DOHH2 (cell line): ENCODE results near the gene PACRG.

ENCODE experiments used
- H3F3A ChIP-seq: fragments of 200-600 bp; sonication (generic), shearing (Covaris generic); 2 replicates; pipeline ENCODE4 v1.6.0; 2016; ENCODE audit warnings: antibody characterized with exemption, mild to moderate bottlenecking; ENCODE audit not compliant: control insufficient read depth, insufficient read depth
- H3K27ac ChIP-seq: fragments of 200-600 bp; sonication (generic); 2 replicates; pipeline ENCODE4 v1.5.1; 2014; ENCODE audit warnings: low read depth, mild to moderate bottlenecking, low read length, moderate library complexity
- H3K27me3 ChIP-seq: fragments of 200-600 bp; sonication (generic); 2 replicates; pipeline ENCODE4 v1.6.1; 2014; ENCODE audit warnings: mild to moderate bottlenecking, low read length, mixed read lengths; ENCODE audit not compliant: control insufficient read depth
- H3K36me3 ChIP-seq: fragments of 200-600 bp; sonication (generic); 2 replicates; pipeline ENCODE4 v1.6.1; 2014; ENCODE audit warnings: mild to moderate bottlenecking, low read length, moderate library complexity, mixed read lengths; ENCODE audit not compliant: control insufficient read depth
- H3K4me1 ChIP-seq: fragments of 200-600 bp; sonication (generic); 2 replicates; pipeline ENCODE4 v1.6.1; 2014; ENCODE audit warnings: mild to moderate bottlenecking, low read length, mixed read lengths; ENCODE audit not compliant: control insufficient read depth
- H3K4me2 ChIP-seq: fragments of 200-600 bp; sonication (generic); 2 replicates; pipeline ENCODE4 v1.6.0; 2014; ENCODE audit warnings: mild to moderate bottlenecking, low read length, moderate library complexity
- H3K4me3 ChIP-seq: fragments of 200-600 bp; sonication (generic); 2 replicates; pipeline ENCODE4 v1.5.1; 2014; ENCODE audit warnings: mild to moderate bottlenecking, low read length, mixed read lengths
- H3K79me2 ChIP-seq: fragments of 200-600 bp; sonication (generic); 2 replicates; pipeline ENCODE4 v1.6.1; 2014; ENCODE audit warnings: mild to moderate bottlenecking, low read length, mixed read lengths; ENCODE audit not compliant: control insufficient read depth
- H3K9me2 ChIP-seq: fragments of 200-600 bp; sonication (generic); replicated peaks from 2 replicates; pipeline ENCODE4 v1.6.1; 2014; ENCODE audit warnings: mild to moderate bottlenecking, low read length, mixed read lengths; ENCODE audit not compliant: control insufficient read depth
- H3K9me3 ChIP-seq: fragments of 200-600 bp; sonication (generic); 2 replicates; pipeline ENCODE4 v1.6.1; 2014; ENCODE audit warnings: antibody characterized with exemption, low read length, mixed read lengths; ENCODE audit not compliant: control insufficient read depth, insufficient read depth
- H4K20me1 ChIP-seq: fragments of 200-600 bp; sonication (generic); 2 replicates; pipeline ENCODE4 v1.6.0; 2014; ENCODE audit warnings: low read depth, mild to moderate bottlenecking, antibody characterized with exemption, low read length, moderate library complexity; ENCODE audit not compliant: control insufficient read depth, insufficient read depth
- EZH2phosphoT487 ChIP-seq: fragments of 200-600 bp; sonication (generic); IDR thresholded peaks from 2 replicates; pipeline ENCODE4 v1.6.1; 2017; ENCODE audit warnings: borderline replicate concordance, mild to moderate bottlenecking, antibody characterized with exemption, low read length, moderate library complexity, mixed read lengths
- TF ChIP-seq, protein P1 (sequence below): fragments of 200-600 bp; sonication (generic); IDR thresholded peaks from one replicate; pipeline ENCODE4 v1.5.1; 2014; ENCODE audit warnings: antibody characterized with exemption, mild to moderate bottlenecking, low read depth, low read length; ENCODE audit not compliant: poor library complexity, severe bottlenecking

Gene PACRG

DNA sequence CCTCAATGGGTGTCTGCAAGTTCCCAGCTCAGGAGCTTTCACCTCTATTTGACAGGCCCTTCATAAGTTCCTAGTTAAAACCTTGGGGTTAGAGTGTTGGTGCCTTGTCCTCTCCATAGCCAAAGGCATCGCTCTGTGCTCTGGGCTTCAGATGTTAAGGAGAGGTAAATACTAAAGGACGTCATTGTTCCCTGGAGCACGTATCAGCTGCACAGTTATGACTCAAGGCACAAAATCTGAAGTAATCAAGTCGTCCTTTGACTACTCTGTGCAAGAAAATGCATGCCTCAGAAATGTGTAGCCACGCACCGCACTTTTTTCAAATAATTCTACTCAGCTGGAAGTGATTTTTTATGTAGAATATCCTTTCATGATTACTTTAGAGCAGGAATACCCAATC, 446.0 kb downstream of the PACRG start:
- H3K4me1 ChIP-seq, result no peaks in the 10 kb centered on the region
- H3K79me2 ChIP-seq, result no peaks in the 10 kb centered on the region
- TF ChIP-seq EZH2phosphoT487, result no peak
- TF ChIP-seq, protein P1, sequence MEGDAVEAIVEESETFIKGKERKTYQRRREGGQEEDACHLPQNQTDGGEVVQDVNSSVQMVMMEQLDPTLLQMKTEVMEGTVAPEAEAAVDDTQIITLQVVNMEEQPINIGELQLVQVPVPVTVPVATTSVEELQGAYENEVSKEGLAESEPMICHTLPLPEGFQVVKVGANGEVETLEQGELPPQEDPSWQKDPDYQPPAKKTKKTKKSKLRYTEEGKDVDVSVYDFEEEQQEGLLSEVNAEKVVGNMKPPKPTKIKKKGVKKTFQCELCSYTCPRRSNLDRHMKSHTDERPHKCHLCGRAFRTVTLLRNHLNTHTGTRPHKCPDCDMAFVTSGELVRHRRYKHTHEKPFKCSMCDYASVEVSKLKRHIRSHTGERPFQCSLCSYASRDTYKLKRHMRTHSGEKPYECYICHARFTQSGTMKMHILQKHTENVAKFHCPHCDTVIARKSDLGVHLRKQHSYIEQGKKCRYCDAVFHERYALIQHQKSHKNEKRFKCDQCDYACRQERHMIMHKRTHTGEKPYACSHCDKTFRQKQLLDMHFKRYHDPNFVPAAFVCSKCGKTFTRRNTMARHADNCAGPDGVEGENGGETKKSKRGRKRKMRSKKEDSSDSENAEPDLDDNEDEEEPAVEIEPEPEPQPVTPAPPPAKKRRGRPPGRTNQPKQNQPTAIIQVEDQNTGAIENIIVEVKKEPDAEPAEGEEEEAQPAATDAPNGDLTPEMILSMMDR, result no peak
- no peaks in the 10 kb centered on the region for H3K27me3 ChIP-seq
- H3F3A ChIP-seq, result no peaks in the 10 kb centered on the region
- no peaks in the 10 kb centered on the region for H3K36me3 ChIP-seq
- no peak overlapping the region for H3K27ac ChIP-seq
- no peaks in the 10 kb centered on the region for H3K9me2 ChIP-seq
- no peak overlapping the region for H3K4me3 ChIP-seq
- H3K4me2 ChIP-seq, result no peak overlapping the region
- H3K9me3 ChIP-seq, result 0 out of 2 replicates have a peak, but pooled peaks cover 3% of the 10 kb centered on the region
- no peaks in the 10 kb centered on the region for H4K20me1 ChIP-seq

DNA sequence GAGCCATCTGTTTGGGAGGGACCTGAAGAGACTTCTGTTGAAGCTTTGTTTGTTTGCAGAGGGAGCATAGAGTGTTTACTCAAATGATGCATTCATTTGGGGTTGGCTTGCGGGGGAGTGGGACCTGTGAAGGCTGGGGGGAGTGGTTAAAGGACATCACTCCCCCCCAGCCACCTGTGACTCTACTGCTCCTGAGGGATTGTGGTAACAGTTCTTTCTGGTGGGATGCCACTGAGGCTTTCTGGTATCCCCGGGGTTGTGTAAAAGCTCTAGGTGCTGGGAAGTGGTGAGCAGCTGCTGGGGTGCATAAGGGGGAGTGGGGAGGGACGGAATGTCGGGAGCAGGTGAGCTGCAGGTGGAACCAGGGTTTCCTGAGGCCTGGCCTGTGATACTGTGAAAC, 447.5 kb downstream of the PACRG start:
- Histone ChIP-seq H3K79me2 (no peaks in the 10 kb centered on the region), H3K9me3 (0 out of 2 replicates have a peak, but pooled peaks cover 3% of the 10 kb centered on the region), H4K20me1 (no peaks in the 10 kb centered on the region), H3K4me2 (no peak overlapping the region), H3F3A (no peaks in the 10 kb centered on the region), H3K9me2 (no peaks in the 10 kb centered on the region), H3K4me3 (no peak overlapping the region), H3K4me1 (no peaks in the 10 kb centered on the region), H3K27ac (no peak overlapping the region), H3K36me3 (no peaks in the 10 kb centered on the region), H3K27me3 (no peaks in the 10 kb centered on the region)
- no peak for TF ChIP-seq EZH2phosphoT487

DNA sequence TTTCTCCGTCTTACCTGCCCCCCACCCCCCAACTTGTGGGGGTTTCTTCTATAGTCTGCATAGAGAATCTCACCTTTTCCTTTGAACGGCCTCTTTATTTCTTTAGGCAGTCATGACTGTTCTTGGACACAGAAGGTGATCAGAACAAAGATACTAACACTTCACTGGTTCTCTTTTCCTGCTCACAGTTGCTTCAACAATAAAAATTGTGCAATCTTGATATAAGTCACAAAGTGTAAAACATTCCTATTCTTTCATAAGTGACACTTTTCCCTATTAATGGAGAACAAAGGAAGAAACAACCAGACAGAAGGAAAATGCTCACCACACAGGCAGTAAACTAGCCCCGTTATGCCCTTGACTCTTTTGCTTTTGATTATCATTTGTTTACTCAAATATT, 448.3 kb downstream of the PACRG start:
- no peak for TF ChIP-seq EZH2phosphoT487
- TF ChIP-seq, protein P1, result no peak
- H3K9me3 ChIP-seq, result no peaks in the 10 kb centered on the region

DNA sequence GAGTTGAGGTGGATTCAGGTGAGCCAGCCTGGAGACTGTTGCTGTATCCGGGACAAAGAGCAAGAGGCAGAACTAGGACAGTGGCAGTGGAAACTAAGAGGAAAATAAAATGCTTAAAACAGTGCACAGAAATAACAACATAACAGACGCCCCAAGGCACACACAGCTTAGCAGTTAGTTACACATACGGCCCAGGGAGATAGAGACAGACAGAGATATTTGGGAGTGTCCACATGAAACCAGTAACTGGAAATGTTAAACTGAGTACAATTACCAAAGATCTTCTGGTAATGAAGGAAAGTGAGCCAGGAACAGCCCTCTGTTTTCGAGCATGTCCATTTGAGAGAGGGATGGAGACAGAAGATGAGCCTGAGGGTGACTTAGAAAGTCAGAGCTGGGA, 449.2 kb downstream of the PACRG start:
- TF ChIP-seq EZH2phosphoT487, result no peak
- TF ChIP-seq, protein P1, result no peak
- Histone ChIP-seq H3K9me3 (no peaks in the 10 kb centered on the region), H3K36me3 (no peaks in the 10 kb centered on the region), H3K27ac (no peak overlapping the region), H3K27me3 (no peaks in the 10 kb centered on the region), H3F3A (no peaks in the 10 kb centered on the region), H3K4me3 (no peak overlapping the region), H3K79me2 (no peaks in the 10 kb centered on the region), H3K9me2 (no peaks in the 10 kb centered on the region), H3K4me1 (no peaks in the 10 kb centered on the region), H4K20me1 (no peaks in the 10 kb centered on the region), H3K4me2 (no peak overlapping the region)

More for the DNA sequence above, 448.3 kb downstream of the PACRG start:
- H3K4me1 ChIP-seq, result no peaks in the 10 kb centered on the region
- H3K4me3 ChIP-seq, result no peak overlapping the region
- H3K36me3 ChIP-seq, result no peaks in the 10 kb centered on the region
- no peaks in the 10 kb centered on the region for H3K27me3 ChIP-seq
- no peak overlapping the region for H3K27ac ChIP-seq
- H3K4me2 ChIP-seq, result no peak overlapping the region
- no peaks in the 10 kb centered on the region for H3F3A ChIP-seq
- H3K9me2 ChIP-seq, result no peaks in the 10 kb centered on the region
- no peaks in the 10 kb centered on the region for H3K79me2 ChIP-seq
- no peaks in the 10 kb centered on the region for H4K20me1 ChIP-seq
